ENCODE measurements around the gene TOB2.

The TOB2 gene, protein sequence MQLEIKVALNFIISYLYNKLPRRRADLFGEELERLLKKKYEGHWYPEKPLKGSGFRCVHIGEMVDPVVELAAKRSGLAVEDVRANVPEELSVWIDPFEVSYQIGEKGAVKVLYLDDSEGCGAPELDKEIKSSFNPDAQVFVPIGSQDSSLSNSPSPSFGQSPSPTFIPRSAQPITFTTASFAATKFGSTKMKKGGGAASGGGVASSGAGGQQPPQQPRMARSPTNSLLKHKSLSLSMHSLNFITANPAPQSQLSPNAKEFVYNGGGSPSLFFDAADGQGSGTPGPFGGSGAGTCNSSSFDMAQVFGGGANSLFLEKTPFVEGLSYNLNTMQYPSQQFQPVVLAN

DNA sequence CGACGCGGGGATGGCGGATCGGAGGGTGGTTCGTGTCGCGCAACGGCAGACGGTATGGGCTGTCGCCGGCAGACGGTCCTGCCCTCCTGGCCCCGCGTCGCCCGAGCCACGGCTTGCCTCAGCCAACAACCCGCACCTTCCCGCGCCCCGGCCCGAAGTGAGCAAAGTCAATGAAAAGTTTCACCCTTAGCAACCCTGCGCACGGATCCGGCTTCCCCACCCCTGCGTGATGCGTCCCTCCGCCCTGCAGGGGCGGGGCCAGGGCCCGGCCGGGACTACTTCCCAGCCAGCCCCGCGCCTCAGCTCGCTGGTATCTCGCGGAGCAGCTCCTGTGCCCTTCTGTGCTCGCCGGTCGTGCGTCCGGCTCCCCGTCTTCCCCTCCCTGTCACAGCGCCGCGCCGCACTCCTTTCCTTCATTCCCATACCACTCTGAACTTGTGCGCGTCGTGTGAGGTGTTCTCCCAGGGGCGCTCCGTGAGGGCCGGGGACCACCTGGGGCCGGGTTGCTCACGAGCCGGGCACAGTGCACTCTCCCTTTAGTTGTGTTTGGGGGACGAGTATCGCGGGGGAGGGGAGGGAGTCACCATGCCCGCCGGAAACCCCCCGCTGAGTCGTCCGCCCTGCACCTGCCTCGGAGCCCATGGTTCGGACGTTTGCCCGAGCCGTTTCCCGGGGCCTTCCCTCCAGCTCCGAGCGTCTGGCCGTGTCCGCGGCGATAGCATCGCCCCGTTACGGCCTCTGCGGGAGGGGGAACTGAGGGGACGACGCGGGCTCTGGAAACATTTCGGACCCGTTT is at the start of gene TOB2:
Gene TOB2, minus strand, starts transcription at position 163 of the 796 bp plus-strand sequence. CDS start 9,456 bp downstream, outside the sequence.
- Mint-ChIP-seq H3K4me3 (peak within 1 kb of the TSS; percentile 99 to 100 (median 99)), H3K4me1 (peaks cover 26% of the 10 kb centered on the region), H3K27ac (peak within 1 kb of the TSS; percentile 93 to 100 (median 99)), H3K27me3 (ENCODE audit: low read depth) (no peaks in the 10 kb centered on the region), H3K36me3 (ENCODE audit: low read depth) (peaks cover 18% of the 10 kb centered on the region), H3K9me3 (no peaks in the 10 kb centered on the region)
- TF ChIP-seq CTCF (IDR thresholded peaks at IDR 0.05; ENCODE audit: unreplicated experiment in 3 of 3): no peak

DNA sequence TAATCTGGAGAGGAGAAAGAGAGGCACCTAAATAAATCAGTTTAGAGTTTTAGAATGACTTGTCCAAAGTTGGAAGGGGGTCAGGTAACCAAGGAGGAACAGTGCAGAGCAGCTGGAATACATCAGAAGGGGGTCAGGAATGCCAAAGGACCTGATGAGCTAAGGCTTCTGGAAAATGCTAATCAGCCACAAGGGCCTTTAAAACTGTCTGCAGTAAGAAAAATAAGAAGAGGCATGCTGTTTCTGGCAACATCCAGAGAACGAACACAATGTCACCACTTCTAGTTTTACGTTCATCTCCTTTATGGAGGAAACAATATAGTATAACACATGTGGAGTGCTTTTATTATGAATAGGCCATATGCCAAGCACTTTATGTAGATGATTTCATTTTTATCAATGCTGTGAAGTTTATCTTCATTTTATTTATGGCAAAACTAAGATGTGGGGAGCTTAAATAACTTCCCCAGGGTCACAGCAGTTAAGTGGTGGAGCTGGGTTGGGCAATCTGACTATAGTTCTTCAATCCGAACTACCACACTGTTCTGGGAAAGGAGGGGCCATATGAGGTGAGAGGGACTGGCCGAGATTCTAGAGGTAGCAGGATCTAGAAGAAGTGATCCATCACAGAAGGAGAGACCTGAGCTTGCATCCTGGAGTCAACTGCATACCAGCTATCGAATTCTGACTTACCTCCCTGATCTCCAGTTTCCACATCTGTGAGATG is 44.9 kb upstream of the TOB2 start:
- H3K4me3 Mint-ChIP-seq: peak overlapping the region in 1 of 3 experiments; percentile 18
- no peaks in the 10 kb centered on the region for H3K36me3 Mint-ChIP-seq (ENCODE audit: low read depth)
- no peak for TF ChIP-seq CTCF (IDR thresholded peaks at IDR 0.05; ENCODE audit: unreplicated experiment in 3 of 3)
- no peaks in the 10 kb centered on the region for H3K27me3 Mint-ChIP-seq (ENCODE audit: low read depth)
- H3K27ac Mint-ChIP-seq: peak overlapping the region; percentile 54 to 80 (median 78)
- H3K9me3 Mint-ChIP-seq: no peaks in the 10 kb centered on the region
- H3K4me1 Mint-ChIP-seq: peaks cover 41% of the 10 kb centered on the region

DNA sequence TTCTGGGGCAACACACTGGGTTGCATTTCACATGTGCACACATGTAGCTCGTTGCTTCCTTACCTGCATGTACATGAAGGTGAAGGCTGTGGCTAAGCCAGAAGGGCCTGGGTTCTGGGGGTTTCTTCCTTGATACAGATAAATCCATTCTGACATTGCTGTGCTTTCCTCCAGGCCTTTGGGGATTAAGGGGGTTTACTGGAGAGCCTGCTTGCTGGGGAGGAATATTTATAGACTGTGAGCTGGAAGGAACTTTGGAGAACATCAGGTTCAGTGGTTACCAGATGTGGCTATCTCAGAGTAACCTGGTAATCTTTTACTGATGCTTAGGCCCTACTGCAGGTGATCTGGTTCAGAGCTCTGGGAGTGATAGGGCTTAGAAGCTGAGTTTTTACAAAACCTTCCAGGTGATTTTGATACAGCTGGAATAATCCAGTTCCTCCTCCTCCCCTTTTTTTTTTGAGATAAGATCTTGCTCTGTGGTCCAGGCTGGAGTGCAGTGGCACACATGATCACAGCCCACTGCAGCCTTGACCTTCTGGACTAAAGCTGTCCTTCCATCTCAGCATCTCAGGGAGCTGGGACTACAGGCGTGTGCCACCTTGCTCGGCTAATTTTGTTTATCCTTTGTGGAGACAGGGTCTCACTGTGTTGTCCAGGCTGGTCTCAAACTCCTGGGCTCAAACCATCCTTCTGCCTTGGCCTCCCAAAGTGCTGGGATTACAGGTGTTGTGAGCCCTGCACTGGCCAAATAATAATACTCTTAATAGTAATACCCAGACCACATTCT is 42.2 kb upstream of the TOB2 start:
- Mint-ChIP-seq H3K27ac (peak overlapping the region in 1 of 3 experiments; percentile 28), H3K9me3 (no peaks in the 10 kb centered on the region), H3K4me3 (no peak overlapping the region), H3K27me3 (ENCODE audit: low read depth) (no peaks in the 10 kb centered on the region), H3K36me3 (ENCODE audit: low read depth) (no peaks in the 10 kb centered on the region), H3K4me1 (peaks cover 43% of the 10 kb centered on the region)
- no peak for TF ChIP-seq CTCF (IDR thresholded peaks at IDR 0.05; ENCODE audit: unreplicated experiment in 3 of 3)

- no peaks in the 10 kb centered on the region for H3K9me3 Mint-ChIP-seq
- H3K27me3 Mint-ChIP-seq (ENCODE audit: low read depth): no peaks in the 10 kb centered on the region
- peaks cover 46% of the 10 kb centered on the region for H3K4me1 Mint-ChIP-seq
- no peaks in the 10 kb centered on the region for H3K36me3 Mint-ChIP-seq (ENCODE audit: low read depth)
- peak overlapping the region in 1 of 3 experiments; percentile 12 for H3K27ac Mint-ChIP-seq
- TF ChIP-seq CTCF (IDR thresholded peaks at IDR 0.05; ENCODE audit: unreplicated experiment in 3 of 3): no peak
- no peak overlapping the region for H3K4me3 Mint-ChIP-seq
Observed at GRCh38 chr22:41488076-41488475, 41.5 kb upstream of the TOB2 start.

Data from nephron (organoid).